HEK293 (cell line): ENCODE measurements around the gene SERF2.

Experiments
- ATF2 ChIP-seq: fragments of 450-650 bp; formaldehyde crosslinking; IDR thresholded peaks from 2 replicates; pipeline ENCODE4 v1.5.1; 2016; ENCODE audit warnings: missing biosample characterization, missing genetic modification characterization, low read depth
- CTCF ChIP-seq: fragments of 450-650 bp; formaldehyde crosslinking; IDR thresholded peaks from 2 replicates; pipeline ENCODE4 v1.5.1; 2016; ENCODE audit warnings: missing biosample characterization, missing genetic modification characterization
- HOXA7 ChIP-seq: sonication (generic); formaldehyde crosslinking; IDR thresholded peaks from 2 replicates; pipeline ENCODE4 v1.8.1; 2022; ENCODE audit warnings: missing genetic modification reagents, borderline replicate concordance
- RBAK ChIP-seq: fragments of 450-650 bp; formaldehyde crosslinking; IDR thresholded peaks from 2 replicates; pipeline ENCODE4 v1.5.1; 2016; ENCODE audit warnings: missing biosample characterization, missing genetic modification characterization
- SETDB1 ChIP-seq: IDR thresholded peaks from one replicate; pipeline ENCODE4 v1.6.1; 2017; ENCODE audit warnings: mild to moderate bottlenecking, low read length, moderate library complexity, mixed read lengths; ENCODE audit not compliant: insufficient read length
- TSHZ1 ChIP-seq: fragments of 450-650 bp; formaldehyde crosslinking; IDR thresholded peaks from 2 replicates; pipeline ENCODE4 v1.5.1; 2016; ENCODE audit warnings: missing biosample characterization, missing genetic modification characterization, borderline replicate concordance
- YY1 ChIP-seq: fragments of 450-650 bp; formaldehyde crosslinking; IDR thresholded peaks from 2 replicates; pipeline ENCODE4 v1.5.1; 2018; ENCODE audit warnings: missing biosample characterization, missing genetic modification characterization
- ZNF184 ChIP-seq: fragments of 450-650 bp; IDR thresholded peaks from 2 replicates; pipeline ENCODE4 v1.5.1; 2018; ENCODE audit warnings: missing biosample characterization, mild to moderate bottlenecking, missing genetic modification characterization
- ZNF26 ChIP-seq: fragments of 450-650 bp; formaldehyde crosslinking; IDR thresholded peaks from 2 replicates; pipeline ENCODE4 v1.5.1; 2016; ENCODE audit warnings: missing biosample characterization, missing genetic modification characterization
- ZNF501 ChIP-seq: fragments of 450-650 bp; formaldehyde crosslinking; IDR thresholded peaks from 2 replicates; pipeline ENCODE4 v1.5.1; 2016; ENCODE audit warnings: missing biosample characterization, missing genetic modification characterization
- ZSCAN30 ChIP-seq: fragments of 450-650 bp; IDR thresholded peaks from 2 replicates; pipeline ENCODE4 v1.5.1; 2018; ENCODE audit warnings: missing biosample characterization, mild to moderate bottlenecking, missing genetic modification characterization, moderate library complexity

- TF ChIP-seq ATF2 (tag by site-specific recombination) = no peak
- TF ChIP-seq SETDB1 = no peak
- no peak for TF ChIP-seq ZNF26
- TF ChIP-seq CTCF (tag by site-specific recombination) = no peak
- TF ChIP-seq ZSCAN30 (tag by site-specific recombination) = no peak
- TF ChIP-seq ZNF184 (tag by site-specific recombination) = no peak
- TF ChIP-seq YY1 = no peak
- TF ChIP-seq RBAK (tag by site-specific recombination) = no peak
- no peak for TF ChIP-seq HOXA7
- TF ChIP-seq ZNF501 = no peak
- no peak for TF ChIP-seq TSHZ1
Observed at GRCh38 chr15:43795197-43795596, 3.1 kb downstream of the SERF2 start.
